Measurements from ENCODE around the gene C3. TPM values are rescaled to one million over a fixed set of nuclear protein-coding genes. Genes with fewer than 3 reads are reported as not detected.

Gene C3
- polyA plus RNA-seq, 2 of the 4 experiments (the other 2 are of a cell fraction) = 45.4 to 70.9 TPM

GRCh38 chr19:6767357-6768235 is 47.1 kb upstream of the C3 start, which contains the start of gene SH2D3A:
Gene SH2D3A (minus strand): TSS chr19:6767435. CDS start chr19:6763748, 3,687 bp downstream.
- ATAC-seq = peak; percentile 80 to 86
- H3K4me3 ChIP-seq = peak within 1 kb of the TSS; percentile 60
- peak within 1 kb of the TSS; percentile 84 for H3K4me2 ChIP-seq
- ChIA-PET POLR2A (interaction anchor here (1.1 to 2.1 kb wide), 2 partner anchors 28 to 34 kb away, joined by 3 to 10 read pairs; partner anchors contain the start of gene TRIP10), CTCF (interaction anchor here (1.0 to 2.8 kb wide), 4 partner anchors 29 to 96 kb away, joined by 3 to 14 read pairs (median 6); partner anchors contain the start of gene GPR108)
- peak within 1 kb of the TSS; percentile 76 to 89 for H3K27ac ChIP-seq
- DNase-seq (ENCODE audit: low read depth in 1 of 2, low spot score in 1 of 2) = peak; percentile 77 to 96
- H3K4me1 ChIP-seq = peaks cover 22% of the 10 kb centered on the region
- WGBS (ENCODE audit: missing lambda C conversion rate) = 2% methylated on average over 28 of the region's 47 CpGs
- no peaks in the 10 kb centered on the region for H3K9me3 ChIP-seq
- FAIRE-seq = no peak
- peak; percentile 56; the same call in 1 of the 2 replicates for TF ChIP-seq KDM1A (IDR thresholded peaks at IDR 0.05; ENCODE audit: low read depth)
- peak; percentile 99 for TF ChIP-seq ZFP36 (IDR thresholded peaks at IDR 0.05; ENCODE audit: borderline replicate concordance, partially characterized antibody)
- no peak for TF ChIP-seq MAZ (IDR thresholded peaks at IDR 0.05; ENCODE audit: borderline replicate concordance, low read depth, low read length)
- TF ChIP-seq POLR2AphosphoS2 (conservative IDR thresholded peaks at IDR 0.05; ENCODE audit: low read length) = no peak

- DNase-seq (ENCODE audit: low read depth in 1 of 2, low spot score in 1 of 2) (no peak), FAIRE-seq (no peak), ATAC-seq (peak; percentile 36 to 40)
- ChIA-PET CTCF (interaction anchor here (0.6 to 2.8 kb wide), 3 partner anchors 29 to 96 kb away, joined by 3 to 14 read pairs (median 4); partner anchors contain the start of gene GPR108), POLR2A (interaction anchor here (1.1 to 2.1 kb wide), 2 partner anchors 27 to 34 kb away, joined by 3 to 10 read pairs; partner anchors contain the start of gene TRIP10)
- Histone ChIP-seq H3K9me3 (no peaks in the 10 kb centered on the region), H3K27ac (peak overlapping the region; percentile 76 to 89), H3K4me1 (peaks cover 22% of the 10 kb centered on the region), H3K4me2 (peak overlapping the region; percentile 84), H3K4me3 (peak overlapping the region; percentile 60)
- no peak for TF ChIP-seq HMGXB4 (CRISPR knock-in tag; IDR thresholded peaks at IDR 0.05; ENCODE audit: borderline replicate concordance)
- peak; percentile 38; the same call in 1 of the 2 replicates for TF ChIP-seq MAX (IDR thresholded peaks at IDR 0.05)
- no peak for TF ChIP-seq HDAC2 (IDR thresholded peaks at IDR 0.05)
- 3% methylated on average over 13 of the region's 15 CpGs for WGBS (ENCODE audit: missing lambda C conversion rate)
Measured at GRCh38 chr19:6767081-6767356, 46.6 kb upstream of the C3 start.

GRCh38 chr19:6766357-6767080 is 46.1 kb upstream of the C3 start:
- peak overlapping the region; percentile 84 for H3K4me2 ChIP-seq
- H3K4me3 ChIP-seq = peak overlapping the region; percentile 60
- H3K4me1 ChIP-seq = peaks cover 22% of the 10 kb centered on the region
- ChIA-PET CTCF (interaction anchor here (0.6 to 2.8 kb wide), 3 partner anchors 28 to 97 kb away, joined by 3 to 14 read pairs (median 4); partner anchors contain the start of gene GPR108), POLR2A (interaction anchor here (1.1 to 2.1 kb wide), 2 partner anchors 27 to 35 kb away, joined by 3 to 10 read pairs; partner anchors contain the start of gene TRIP10)
- 10% methylated on average over 16 of the region's 16 CpGs for WGBS (ENCODE audit: missing lambda C conversion rate)
- H3K27ac ChIP-seq = peak overlapping the region; percentile 76 to 89
- no peak for FAIRE-seq
- peak; percentile 51 to 56; a peak in 5 of 6 replicates for ATAC-seq
- H3K9me3 ChIP-seq = no peaks in the 10 kb centered on the region
- no peak for TF ChIP-seq CTCF (IDR thresholded peaks at IDR 0.05)
- 0 out of 5 replicates have a peak, but pooled peaks of 1 of the 2 experiments have one; percentile 7 for TF ChIP-seq RAD21 (conservative IDR thresholded peaks at IDR 0.05 in 1 of 2, IDR thresholded peaks at IDR 0.05 in 1 of 2)
- TF ChIP-seq HDAC2 (IDR thresholded peaks at IDR 0.05) = no peak
- TF ChIP-seq BCL3 (IDR thresholded peaks at IDR 0.05) = no peak
- no peak for TF ChIP-seq FOSL2 (IDR thresholded peaks at IDR 0.05)
- peak; percentile 4; the same call in 1 of the 2 replicates for TF ChIP-seq FOSL2 (CRISPR knock-in tag; IDR thresholded peaks at IDR 0.05)
- TF ChIP-seq NR3C1 (IDR thresholded peaks at IDR 0.05) = no peak
- no peak for TF ChIP-seq E2F6 (IDR thresholded peaks at IDR 0.05; ENCODE audit: borderline replicate concordance, low read depth)
- no peak for TF ChIP-seq RARB (CRISPR knock-in tag; IDR thresholded peaks at IDR 0.05)
- no peak for TF ChIP-seq PBX3 (IDR thresholded peaks at IDR 0.05)
- TF ChIP-seq ZFP36 (IDR thresholded peaks at IDR 0.05; ENCODE audit: borderline replicate concordance, partially characterized antibody) = no peak
- TF ChIP-seq BHLHE40 (IDR thresholded peaks at IDR 0.05; ENCODE audit: low read depth, low read length) = no peak
- DNase-seq (ENCODE audit: low read depth in 1 of 2, low spot score in 1 of 2) = peak in 1 of 2 experiments; percentile 53
